ENCODE results near the gene PTK7.
"Not testable (repeated sequence)": the region's sequence is repeated elsewhere in the genome, so short reads cannot be mapped to it uniquely, and the experiment has no call there.

The PTK7 gene

DNA sequence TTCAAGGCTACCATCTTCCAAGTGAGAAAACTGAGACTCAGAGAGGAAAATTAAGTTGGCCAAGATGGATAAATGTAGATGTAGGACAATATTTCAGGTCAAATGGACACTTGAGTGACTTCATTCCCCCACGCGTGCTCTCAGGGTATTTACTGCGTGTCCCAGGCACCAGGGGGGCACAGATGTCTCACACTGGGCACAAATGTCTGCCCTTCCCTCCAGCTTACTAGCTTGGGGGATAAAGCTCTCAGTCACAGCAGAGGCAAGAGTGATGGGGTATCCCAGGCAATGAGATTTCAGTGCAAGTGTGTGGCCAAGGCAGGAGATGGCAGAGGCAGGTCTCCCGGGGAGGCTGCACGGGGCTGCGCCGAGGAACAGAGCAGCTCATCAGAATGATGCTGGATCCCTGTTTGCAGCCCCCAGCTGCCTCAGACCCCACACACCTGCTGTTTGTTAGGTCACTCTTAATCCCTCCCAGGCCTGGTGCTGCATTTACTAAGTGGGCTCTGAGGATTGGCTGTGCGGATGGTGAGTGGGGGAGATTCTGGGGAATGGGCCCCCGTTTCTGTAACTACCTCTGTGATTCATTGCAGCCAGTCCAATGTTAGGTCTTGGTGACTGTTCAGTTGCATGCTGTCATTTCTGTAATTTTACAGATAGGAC lies 44.1 kb downstream of the PTK7 start:
- no peak for DNase-seq

DNA sequence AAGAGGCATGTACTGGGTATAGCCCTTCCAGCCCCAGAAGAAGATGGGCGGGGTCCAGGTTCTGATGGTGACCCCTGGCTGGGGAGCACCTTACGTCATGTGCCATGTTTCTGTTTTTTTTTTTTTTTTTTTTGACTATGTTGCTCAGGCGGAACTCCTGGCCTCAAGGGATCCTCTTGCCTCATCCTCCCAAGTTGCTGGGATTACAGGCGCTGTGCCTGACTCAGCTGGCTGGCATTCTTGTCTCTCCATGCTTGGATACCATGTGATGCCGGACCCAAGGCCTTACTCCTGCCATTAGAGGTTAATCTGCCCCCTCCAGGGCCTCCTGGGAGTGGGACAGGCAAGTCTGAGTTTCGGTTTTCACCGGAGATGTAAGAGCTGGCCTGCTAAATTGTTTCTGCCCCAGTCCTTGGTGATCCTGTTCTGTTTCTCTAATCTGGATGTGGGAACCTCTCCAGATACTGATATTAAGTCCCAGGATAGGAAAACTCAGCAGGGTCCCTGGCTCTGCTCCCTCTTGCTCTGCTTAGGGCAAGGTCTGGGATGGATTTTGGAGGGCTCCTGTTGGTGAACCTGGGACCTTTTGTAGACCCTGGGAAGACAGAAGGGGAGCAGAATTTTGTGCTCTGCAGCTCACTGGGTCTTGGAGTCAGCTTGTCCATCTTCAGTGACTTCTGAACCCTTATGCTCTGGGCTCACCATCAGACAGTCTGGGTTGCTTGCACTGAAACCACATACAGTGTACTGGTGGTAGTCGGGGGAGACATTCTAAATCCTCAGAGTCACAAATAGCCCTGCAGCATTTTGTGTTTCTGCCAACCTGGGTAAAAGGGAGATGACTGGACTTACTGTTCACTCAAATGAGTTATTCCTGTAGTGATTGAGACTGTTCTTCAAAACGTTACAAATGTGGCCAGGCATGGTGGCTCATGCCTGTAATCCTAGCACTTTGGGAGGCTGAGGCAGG lies 45.1 kb downstream of the PTK7 start:
- DNase-seq, result no peak

DNA sequence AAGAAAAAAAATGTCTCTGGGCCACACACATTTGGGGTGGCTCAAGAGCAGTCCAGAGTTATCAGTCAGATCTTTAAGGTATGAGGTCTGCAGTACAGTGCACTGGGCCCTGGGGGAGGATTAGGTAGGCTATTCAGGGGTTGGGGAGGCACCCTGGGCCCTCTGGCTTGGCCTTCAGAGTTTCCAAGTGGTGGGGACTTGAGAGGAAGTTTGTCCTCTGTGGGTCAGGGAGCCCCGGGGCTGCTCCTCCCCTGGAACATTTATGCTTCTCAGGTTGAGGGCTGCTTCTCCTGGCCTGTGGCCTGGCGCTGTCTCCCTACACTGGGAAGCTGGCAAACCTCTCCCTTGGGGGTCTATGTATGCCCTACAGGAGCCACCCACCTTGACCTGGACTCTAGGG lies 46.0 kb downstream of the PTK7 start:
- DNase-seq, result no peak

DNA sequence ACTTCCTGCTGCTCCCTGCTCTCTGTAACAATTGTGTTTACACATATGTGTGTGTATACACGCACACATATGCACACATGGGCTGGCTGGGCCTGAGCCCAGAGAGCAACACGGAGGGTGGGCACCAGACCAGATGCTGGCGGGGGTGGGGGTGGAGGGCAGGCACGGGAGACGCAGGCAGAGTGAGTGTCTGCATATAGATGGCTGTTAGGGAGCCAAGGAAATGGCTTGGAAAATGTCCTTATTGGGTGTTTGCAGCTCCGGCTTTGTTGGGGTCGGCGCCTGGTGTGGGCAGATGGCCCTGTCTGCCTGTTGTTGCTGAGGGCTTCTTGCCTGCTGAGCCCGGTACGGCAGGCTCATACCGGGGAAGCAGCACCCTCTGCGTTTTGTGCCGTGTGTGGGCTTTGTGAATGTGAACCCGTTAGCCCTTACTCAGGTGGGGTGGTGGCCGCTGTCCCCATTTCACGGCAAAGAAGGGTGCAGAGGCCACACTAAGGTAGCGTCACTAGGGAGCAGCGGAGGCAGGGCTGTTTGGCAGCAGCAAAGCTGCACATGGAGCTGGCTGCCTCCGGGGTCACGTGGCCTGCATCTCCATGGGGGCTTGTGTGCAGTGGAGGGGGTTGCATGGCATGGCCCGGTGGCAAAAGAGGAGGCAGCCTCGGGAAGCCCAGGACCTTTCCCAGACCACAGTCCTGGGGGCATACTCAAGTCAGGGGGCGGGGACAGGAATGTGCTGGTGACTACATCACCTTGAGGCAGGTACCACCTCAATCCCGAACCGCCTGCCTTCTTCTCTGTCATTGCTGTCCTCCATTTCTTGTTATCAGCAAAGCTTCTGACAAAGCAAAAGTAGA lies 47.6 kb downstream of the PTK7 start:
- DNase-seq, result no peak

DNA sequence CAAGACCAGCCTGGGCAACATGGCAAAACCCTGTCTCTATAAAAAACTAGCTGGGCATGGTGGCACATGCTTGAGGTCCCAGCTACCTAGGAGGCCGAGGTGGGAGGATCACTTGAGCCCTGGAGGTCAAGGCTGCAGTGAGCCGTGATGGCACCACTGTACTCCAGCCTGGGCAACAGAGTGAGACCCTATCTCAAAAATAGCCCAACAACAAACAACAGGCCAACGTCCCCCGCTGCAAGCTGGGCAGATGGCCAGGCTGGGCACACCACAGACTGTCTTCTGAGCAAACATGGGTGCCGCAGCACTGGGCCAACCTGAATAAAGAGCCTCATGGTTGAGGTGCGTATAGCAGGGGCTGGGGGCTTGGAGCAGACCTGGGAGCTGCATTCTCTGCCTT lies 48.4 kb downstream of the PTK7 start:
- no peak for DNase-seq

DNA sequence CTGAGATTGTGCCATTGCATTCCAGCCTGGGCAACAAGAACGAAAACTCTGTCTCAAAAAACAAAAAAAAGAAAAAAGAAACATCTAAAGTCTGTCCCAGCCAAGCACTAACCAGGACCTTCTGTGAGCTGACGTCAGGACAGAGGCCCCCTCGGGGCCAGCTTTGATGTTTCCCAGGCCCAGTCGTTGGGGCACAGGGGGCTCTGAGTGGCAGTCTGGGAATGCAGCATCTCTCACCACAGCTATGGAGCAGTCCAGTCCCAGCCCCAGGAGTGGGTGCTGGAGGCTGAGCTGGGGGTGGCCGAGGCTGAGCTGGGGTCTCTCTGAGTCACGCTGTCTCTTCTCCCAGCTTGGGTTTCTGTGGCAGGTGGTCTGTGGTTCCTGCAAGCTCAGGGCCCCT lies 49.0 kb downstream of the PTK7 start:
- no peak for DNase-seq

DNA sequence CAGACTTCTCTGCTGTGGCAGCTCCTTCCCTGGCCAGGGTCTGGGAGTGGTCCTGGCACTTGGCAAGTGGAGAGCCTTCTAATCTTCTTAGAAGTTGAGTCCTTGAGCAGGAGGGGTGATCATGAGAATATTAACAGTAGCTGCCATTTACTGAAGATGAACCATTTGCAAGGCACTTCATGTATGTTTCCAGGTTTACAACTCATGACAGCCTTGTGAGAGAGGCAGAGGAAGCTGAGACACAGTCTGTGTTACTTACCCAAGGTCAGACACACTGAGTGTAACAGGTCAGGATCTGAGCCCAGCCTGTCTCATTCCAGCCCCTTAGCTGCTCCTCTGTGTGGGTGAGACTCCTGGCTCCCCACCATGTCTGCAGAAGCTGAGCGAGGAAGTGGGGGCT lies 49.4 kb downstream of the PTK7 start:
- DNase-seq, result no peak

DNA sequence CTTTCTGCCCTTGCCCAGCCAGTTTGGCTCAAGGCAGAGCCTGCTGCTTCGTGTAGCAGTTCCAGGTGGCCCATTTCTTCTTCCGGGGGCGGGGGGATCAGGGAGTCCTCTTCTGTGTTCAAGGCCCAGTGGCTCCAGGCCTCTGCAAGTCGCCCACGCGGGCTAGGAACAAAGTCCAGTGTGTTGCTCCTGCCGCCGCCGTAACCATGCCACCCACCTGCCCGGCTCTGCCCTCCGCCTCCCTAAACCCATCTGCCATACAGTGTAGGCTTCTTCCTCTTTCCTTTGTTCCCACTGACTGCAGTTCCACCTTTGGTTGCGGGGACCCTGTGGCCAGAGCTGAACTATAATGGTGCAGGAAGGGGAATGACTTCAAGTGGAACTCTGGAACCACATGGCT lies 51.1 kb downstream of the PTK7 start:
- no peak for DNase-seq

DNA sequence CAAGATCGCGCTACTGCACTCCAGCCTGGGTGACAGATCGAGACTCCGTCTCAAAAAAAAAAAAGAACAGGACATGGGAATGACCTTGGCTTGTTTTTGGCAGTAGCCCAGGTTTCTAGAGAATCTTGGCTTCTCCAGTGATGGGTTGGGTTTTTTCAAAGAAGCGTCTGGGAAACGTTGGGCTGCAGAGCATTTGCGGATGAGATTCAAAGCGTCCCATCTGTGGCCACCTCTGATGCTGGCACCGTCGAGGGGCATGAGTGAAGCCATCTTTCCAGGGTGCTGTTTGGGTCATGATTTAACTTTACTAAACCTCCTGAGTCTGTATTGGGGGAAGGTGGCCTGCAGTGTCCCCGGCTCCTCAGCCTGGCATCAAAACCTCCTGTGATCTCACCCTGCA lies 51.8 kb downstream of the PTK7 start:
- DNase-seq, result no peak

DNA sequence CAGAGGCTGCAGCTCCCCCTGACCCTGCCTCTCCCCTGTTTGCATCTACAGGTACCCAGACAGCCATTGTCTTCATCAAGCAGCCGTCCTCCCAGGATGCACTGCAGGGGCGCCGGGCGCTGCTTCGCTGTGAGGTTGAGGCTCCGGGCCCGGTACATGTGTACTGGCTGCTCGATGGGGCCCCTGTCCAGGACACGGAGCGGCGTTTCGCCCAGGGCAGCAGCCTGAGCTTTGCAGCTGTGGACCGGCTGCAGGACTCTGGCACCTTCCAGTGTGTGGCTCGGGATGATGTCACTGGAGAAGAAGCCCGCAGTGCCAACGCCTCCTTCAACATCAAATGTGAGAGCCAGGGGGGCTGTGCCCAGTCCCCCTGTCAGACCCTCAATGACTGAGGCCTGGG lies 52.8 kb downstream of the PTK7 start:
- no peak for DNase-seq

DNA sequence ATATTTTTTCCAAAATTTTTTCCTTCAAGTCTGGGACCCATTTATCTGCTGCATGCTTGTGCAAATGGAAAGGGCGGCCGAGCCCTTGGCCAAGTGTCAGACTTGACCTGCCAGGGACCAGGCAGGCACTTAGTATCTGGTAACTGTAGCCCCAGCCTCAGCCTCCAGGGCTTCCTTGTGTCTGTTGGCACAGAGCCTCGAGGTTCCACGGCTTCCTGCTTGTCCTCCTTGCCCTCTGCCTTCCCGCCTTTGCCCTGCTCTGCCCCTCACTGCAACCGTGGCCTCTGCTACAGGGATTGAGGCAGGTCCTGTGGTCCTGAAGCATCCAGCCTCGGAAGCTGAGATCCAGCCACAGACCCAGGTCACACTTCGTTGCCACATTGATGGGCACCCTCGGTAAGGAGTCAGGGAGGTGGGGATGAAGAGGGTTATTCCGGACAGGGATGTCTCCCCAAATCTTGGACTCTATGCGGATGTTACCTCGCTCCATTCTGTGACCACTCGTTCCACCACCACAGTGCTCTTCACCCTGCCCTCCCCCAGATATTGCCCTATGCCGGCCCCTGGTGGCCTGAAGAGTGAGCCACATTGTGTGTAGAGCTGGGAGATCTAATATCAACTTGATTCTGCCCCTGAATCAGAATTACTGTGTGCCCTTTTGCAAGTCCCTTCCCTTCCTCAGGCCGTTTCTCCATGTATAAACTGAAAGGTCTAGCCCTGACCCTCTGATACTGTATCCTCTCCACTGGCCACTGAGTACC lies 53.5 kb downstream of the PTK7 start:
- peak; percentile 78 for DNase-seq

DNA sequence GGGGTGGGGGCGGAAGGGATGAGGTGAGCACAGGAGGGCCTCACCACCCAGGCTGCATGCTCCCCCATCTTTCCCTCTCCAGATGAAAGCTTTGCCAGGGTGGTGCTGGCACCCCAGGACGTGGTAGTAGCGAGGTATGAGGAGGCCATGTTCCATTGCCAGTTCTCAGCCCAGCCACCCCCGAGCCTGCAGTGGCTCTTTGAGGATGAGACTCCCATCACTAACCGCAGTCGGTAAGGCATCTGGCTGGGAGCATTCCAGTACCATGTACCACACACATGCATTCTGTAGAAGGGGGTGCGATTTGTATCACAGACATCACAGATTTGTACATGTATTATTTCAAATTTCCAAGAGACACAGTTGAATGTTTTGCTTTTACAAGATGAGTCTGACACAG lies 54.3 kb downstream of the PTK7 start:
- no peak for DNase-seq

DNA sequence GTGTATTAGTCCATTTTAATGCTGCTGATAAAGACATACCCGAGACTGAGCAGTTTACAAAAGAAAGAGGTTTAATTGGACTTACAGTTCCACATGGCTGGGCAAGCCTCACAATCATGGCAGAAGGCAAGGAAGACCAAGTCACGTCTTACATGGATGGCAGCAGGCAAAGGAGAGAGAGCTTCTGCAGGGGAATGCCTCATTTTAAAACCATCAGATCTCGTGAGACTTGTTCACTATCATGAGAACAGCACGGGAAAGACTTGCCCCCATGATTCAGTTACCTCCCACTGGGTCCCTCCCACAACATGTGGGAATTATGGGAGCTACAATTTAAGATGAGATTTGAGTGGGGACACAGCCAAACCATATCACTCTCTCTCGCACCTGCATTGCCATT lies 55.3 kb downstream of the PTK7 start:
- not testable (repeated sequence) for DNase-seq

DNA sequence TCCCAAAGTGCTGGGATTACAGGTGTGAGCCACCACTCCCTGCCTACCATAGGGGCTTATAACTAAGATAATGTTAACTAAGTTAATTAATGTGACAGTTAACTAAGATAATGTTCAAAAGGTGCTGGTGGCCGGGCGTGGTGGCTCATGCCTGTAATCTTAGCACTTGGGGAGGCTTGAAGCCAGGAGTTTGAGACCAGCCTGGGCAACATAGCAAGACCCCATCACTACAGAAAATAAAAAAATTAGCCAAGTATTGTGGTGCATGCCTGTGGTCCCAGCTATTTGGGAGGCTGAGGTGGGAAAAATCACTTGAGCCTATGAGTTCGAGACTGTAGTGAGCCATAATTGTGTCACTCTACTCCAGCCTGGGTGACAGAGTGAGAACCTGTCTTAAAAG lies 62.2 kb downstream of the PTK7 start:
- no peak for DNase-seq

DNA sequence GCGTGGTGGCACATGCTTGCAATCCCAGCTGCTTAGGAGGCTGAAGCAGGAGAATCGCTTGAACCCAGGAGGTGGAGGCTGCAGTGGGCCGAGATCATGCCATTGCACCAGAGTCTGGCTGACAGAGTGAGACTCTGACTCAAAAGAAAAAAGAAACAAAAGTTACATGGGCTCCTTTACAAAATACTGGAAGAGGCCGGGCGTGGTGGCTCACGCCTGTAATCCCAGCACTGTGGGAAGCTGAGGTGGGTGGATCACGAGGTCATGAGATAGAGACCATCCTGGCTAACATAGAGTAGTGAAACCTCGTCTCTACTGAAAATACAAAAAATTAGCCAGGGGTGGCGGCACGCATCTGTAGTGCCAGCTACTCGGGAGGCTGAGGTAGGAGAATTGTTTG lies 63.9 kb downstream of the PTK7 start:
- DNase-seq, result not testable (repeated sequence)

DNA sequence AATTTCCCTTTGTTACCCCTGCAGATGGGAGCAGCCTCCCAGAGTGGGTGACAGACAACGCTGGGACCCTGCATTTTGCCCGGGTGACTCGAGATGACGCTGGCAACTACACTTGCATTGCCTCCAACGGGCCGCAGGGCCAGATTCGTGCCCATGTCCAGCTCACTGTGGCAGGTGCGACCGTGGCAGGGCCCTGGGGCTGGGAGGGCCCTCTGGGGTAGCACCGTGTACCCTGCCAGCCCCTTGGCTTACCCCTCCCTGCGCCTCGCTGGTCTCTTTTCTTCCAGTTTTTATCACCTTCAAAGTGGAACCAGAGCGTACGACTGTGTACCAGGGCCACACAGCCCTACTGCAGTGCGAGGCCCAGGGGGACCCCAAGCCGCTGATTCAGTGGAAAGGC lies 65.5 kb downstream of the PTK7 start:
- no peak for DNase-seq

DNA sequence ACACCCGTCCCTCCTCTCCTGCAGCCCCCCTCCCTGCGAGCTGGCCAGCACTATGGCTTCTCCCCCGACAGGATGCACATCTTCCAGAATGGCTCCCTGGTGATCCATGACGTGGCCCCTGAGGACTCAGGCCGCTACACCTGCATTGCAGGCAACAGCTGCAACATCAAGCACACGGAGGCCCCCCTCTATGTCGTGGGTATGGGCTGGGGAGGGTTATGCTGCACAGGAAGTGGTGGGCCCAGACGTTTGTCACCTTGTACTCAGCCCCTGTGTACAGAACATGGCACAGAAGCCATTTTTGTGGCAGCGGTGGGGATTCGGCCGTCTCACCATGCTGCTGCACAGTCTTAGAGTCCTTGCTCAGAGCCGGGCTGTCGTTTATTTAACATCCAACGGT lies 66.0 kb downstream of the PTK7 start:
- no peak for DNase-seq

DNA sequence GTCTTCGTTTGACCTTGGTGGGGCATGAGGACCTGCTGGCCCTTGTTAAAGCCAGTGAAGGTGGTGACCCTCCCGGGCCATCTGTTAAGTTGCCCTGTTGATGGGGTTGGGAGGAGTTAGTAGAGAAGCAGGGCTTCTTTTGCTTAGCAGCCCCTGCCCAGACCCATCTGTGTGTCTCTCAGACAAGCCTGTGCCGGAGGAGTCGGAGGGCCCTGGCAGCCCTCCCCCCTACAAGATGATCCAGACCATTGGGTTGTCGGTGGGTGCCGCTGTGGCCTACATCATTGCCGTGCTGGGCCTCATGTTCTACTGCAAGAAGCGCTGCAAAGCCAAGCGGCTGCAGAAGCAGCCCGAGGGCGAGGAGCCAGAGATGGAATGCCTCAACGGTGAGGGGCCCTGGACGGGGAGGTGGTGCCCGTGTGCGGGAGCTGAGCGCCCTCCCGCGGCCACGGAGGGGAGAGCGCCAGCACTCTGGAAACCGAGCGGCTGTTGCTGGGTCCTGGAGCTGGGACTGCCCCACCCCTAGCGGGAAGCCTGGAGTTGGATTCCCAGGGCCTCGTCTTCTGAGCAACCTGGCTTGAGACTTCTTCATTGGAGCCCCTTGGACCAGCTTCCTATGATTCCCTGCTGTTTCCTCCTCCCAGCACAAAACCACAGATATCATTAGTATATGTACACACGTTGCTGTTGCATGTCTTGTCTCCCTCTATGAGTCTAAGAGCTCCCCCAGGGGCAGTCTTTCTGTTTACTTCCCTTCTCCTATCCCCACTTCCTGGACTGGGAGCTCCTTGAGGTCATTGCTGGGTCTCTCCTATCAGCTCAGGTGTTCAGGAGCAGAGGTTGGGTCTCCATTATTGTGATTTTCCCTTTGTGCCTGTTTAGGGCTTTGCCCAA lies 67.4 kb downstream of the PTK7 start:
- DNase-seq, result peak; percentile 98

DNA sequence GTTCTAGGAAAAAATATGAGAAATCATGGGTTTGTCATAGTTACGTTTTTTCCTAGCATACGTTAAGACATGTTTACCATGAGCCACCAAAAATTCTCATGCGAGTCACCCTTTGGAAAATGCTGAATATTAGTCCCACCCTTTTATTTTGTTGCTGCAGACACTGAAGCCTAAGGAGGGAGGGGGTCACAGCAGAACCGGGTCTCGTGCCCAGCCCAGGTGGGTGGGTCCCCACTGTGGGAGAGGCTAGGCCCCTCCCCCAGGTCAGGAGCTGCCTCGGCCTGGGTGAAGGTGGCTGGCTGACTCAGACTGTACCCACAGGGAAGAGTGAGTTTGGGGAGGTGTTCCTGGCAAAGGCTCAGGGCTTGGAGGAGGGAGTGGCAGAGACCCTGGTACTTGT lies 68.8 kb downstream of the PTK7 start:
- DNase-seq, result no peak

DNA sequence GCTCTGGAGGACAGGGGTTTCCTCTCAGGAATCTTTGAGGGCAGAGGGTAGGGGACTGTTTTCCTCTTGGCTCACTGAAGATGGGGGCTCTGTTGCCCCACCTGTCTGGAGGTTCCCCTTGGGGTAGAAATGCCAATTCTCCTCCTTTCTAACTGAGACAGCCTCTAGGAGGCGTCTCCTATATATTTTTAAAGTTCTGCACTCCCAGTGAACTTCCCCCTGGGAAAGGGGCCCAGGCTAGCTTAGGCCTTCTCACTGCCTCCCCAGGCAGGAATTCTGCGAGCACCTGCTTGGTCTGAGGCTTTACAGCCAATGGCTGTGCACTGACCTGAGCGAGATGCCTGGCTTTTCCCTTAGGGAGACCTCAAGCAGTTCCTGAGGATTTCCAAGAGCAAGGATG lies 70.1 kb downstream of the PTK7 start:
- no peak for DNase-seq

Data from 8988T (cell line).